ENCODE data around the gene LUZP2.

LUZP2 gene

GRCh38 chr11:24636291-24636629 is 139.4 kb downstream of the LUZP2 start:
- no peak overlapping the region for H3K4me3 ChIP-seq (ENCODE audit: low read length)
- no peak for TF ChIP-seq CTCF (conservative IDR thresholded peaks at IDR 0.05; ENCODE audit: low read depth, low read length)
- no peak for DNase-seq (ENCODE audit: low read depth)

GRCh38 chr11:24637520-24637919 is 140.7 kb downstream of the LUZP2 start:
- no peak for DNase-seq (ENCODE audit: low read depth)
- no peak overlapping the region for H3K4me3 ChIP-seq (ENCODE audit: low read length)
- TF ChIP-seq CTCF (conservative IDR thresholded peaks at IDR 0.05; ENCODE audit: low read depth, low read length), result no peak

GRCh38 chr11:24642648-24643047 is 145.8 kb downstream of the LUZP2 start:
- H3K4me3 ChIP-seq (ENCODE audit: low read length), result no peak overlapping the region
- no peak for TF ChIP-seq CTCF (conservative IDR thresholded peaks at IDR 0.05; ENCODE audit: low read depth, low read length)
- no peak for DNase-seq (ENCODE audit: low read depth)

GRCh38 chr11:24645563-24645962 is 148.7 kb downstream of the LUZP2 start:
- H3K4me3 ChIP-seq (ENCODE audit: low read length), result no peak overlapping the region
- TF ChIP-seq CTCF (conservative IDR thresholded peaks at IDR 0.05; ENCODE audit: low read depth, low read length), result no peak
- DNase-seq (ENCODE audit: low read depth), result no peak

- TF ChIP-seq CTCF (conservative IDR thresholded peaks at IDR 0.05; ENCODE audit: low read depth, low read length), result no peak
- H3K4me3 ChIP-seq (ENCODE audit: low read length), result no peak overlapping the region
- DNase-seq (ENCODE audit: low read depth), result no peak
These were observed 155.0 kb downstream of the LUZP2 start for GRCh38 chr11:24651873-24652272.

- no peak for DNase-seq (ENCODE audit: low read depth)
- H3K4me3 ChIP-seq (ENCODE audit: low read length), result no peak overlapping the region
- no peak for TF ChIP-seq CTCF (conservative IDR thresholded peaks at IDR 0.05; ENCODE audit: low read depth, low read length)
These were observed 157.0 kb downstream of the LUZP2 start for GRCh38 chr11:24653901-24654300.

- DNase-seq (ENCODE audit: low read depth), result no peak
These were observed 164.5 kb downstream of the LUZP2 start for GRCh38 chr11:24661331-24661730.

More at GRCh38 chr11:24661331-24661730, 164.5 kb downstream of the LUZP2 start:
- no peak for TF ChIP-seq CTCF (conservative IDR thresholded peaks at IDR 0.05; ENCODE audit: low read depth, low read length)
- H3K4me3 ChIP-seq (ENCODE audit: low read length), result no peak overlapping the region

Data from retinal pigment epithelial cell (primary cell).